B cell (primary cell): ENCODE results near the gene CEP112. TPM values are rescaled to one million over a fixed set of nuclear protein-coding genes. Genes with fewer than 3 reads are reported as not detected.

Source experiments
- ATAC-seq: fragments of 200-7000 bp; cut with Tn5 transposase; one replicate; pipeline ENCODE4 v1.10.0; 2021; ENCODE audit warnings: low read depth, mild to moderate bottlenecking, moderate number of reproducible peaks, moderate library complexity
- CTCF ChIA-PET: fragments of 350-600 bp; sonication (Branson Sonifier 250); formaldehyde crosslinking; loops from one replicate; lab custom pipeline; 2021; ENCODE audit warnings: antibody characterized with exemption, inconsistent platforms; lab: Charles Lee
- POLR2A ChIA-PET: fragments of 350-600 bp; sonication (Branson Sonifier 250); formaldehyde crosslinking; loops from one replicate; lab custom pipeline; 2021; ENCODE audit warnings: antibody characterized with exemption; lab: Charles Lee
- DNase-seq: peaks from one replicate; pipeline ENCODE4 v3.0.0; 2013
- H2AFZ ChIP-seq: 2 replicates; pipeline ENCODE4 v1.6.1; 2012; ENCODE audit warnings: mild to moderate bottlenecking, low read depth, low read length; ENCODE audit not compliant: insufficient read depth, poor library complexity, severe bottlenecking
- H3K27ac ChIP-seq, 2 donors: 1 replicate in 1 of 2; 2 replicates in 1 of 2; pipeline ENCODE4 v1.5.1; 2012 to 2013; ENCODE audit warnings: low read length in 2 of 2, mild to moderate bottlenecking in 2 of 2, moderate library complexity in 1 of 2
- H3K27me3 ChIP-seq, 4 experiments: fragments of 200-600 bp in 1 of 4; sonication (generic) in 1 of 4; replicated peaks in 1 of 4; 1 replicate in 2 of 4; 2 replicates in 2 of 4; pipeline versions ENCODE4 v1.6.1 to v1.7.0; 2013 to 2016; ENCODE audit warnings: low read length in 3 of 4, mild to moderate bottlenecking in 2 of 4, mixed read lengths in 1 of 4, moderate library complexity in 1 of 4; ENCODE audit not compliant: insufficient read depth in 4 of 4, control insufficient read depth in 3 of 4; ENCODE audit errors: control extremely low read depth in 1 of 4
- H3K36me3 ChIP-seq, 2 experiments: replicated peaks in 1 of 2; 1 replicate in 1 of 2; 2 replicates in 1 of 2; pipeline versions ENCODE4 v1.6.1 to v1.7.1; 2013; ENCODE audit warnings: low read length in 1 of 2; ENCODE audit not compliant: insufficient read depth in 2 of 2, control insufficient read depth in 1 of 2; ENCODE audit errors: control extremely low read depth in 1 of 2, extremely low read depth in 1 of 2
- H3K4me1 ChIP-seq, 2 donors: fragments of 200-600 bp in 1 of 2; sonication (generic) in 1 of 2; 1 replicate in 1 of 2; 2 replicates in 1 of 2; pipeline versions ENCODE4 v1.5.1 to v1.6.1; 2013 to 2017; ENCODE audit warnings: low read length in 2 of 2; ENCODE audit not compliant: control insufficient read depth in 2 of 2, insufficient read depth in 2 of 2
- H3K4me2 ChIP-seq: replicated peaks from 2 replicates; pipeline ENCODE3; 2012; ENCODE audit warnings: mild to moderate bottlenecking, low read depth, low read length; ENCODE audit not compliant: poor library complexity, severe bottlenecking
- H3K4me3 ChIP-seq, 5 experiments: fragments of 200-600 bp in 1 of 5; sonication (generic) in 1 of 5; 1 replicate in 3 of 5; 2 replicates in 2 of 5; pipeline versions ENCODE4 v1.5.1 to v1.7.0; 2011 to 2016; ENCODE audit warnings: low read length in 4 of 5, mild to moderate bottlenecking in 4 of 5, low read depth in 2 of 5, control low read depth in 1 of 5, moderate library complexity in 1 of 5; ENCODE audit not compliant: insufficient read depth in 1 of 5; ENCODE audit errors: control extremely low read depth in 1 of 5, extremely low read depth in 1 of 5
- H3K79me2 ChIP-seq: fragments of 200-600 bp; sonication (generic); one replicate; pipeline ENCODE4 v1.6.0; 2016; ENCODE audit warnings: low read length; ENCODE audit not compliant: control insufficient read depth, insufficient read depth
- H3K9ac ChIP-seq: fragments of 200-600 bp; sonication (generic); 2 replicates; pipeline ENCODE4 v1.6.1; 2017; ENCODE audit warnings: mild to moderate bottlenecking, low read length, moderate library complexity
- H3K9me3 ChIP-seq, 3 donors: one replicate each; pipeline versions ENCODE4 v1.6.1 to v1.7.1; 2013; ENCODE audit warnings: low read length in 2 of 3; ENCODE audit not compliant: control insufficient read depth in 2 of 3, insufficient read depth in 1 of 3; ENCODE audit errors: control extremely low read depth in 1 of 3
- H4K20me1 ChIP-seq: 2 replicates; pipeline ENCODE4 v1.6.0; 2012; ENCODE audit warnings: mild to moderate bottlenecking, low read length; ENCODE audit not compliant: insufficient read depth, control insufficient read depth, poor library complexity, severe bottlenecking
- H3K27ac Mint-ChIP-seq: one replicate; pipeline ENCODE4 v1.8.0; 2021; ENCODE audit warnings: mixed read lengths
- H3K27me3 Mint-ChIP-seq: one replicate; pipeline ENCODE4 v1.8.0; 2021; ENCODE audit warnings: mixed read lengths
- H3K4me1 Mint-ChIP-seq: one replicate; pipeline ENCODE4 v1.8.0; 2021; ENCODE audit warnings: mixed read lengths
- H3K4me3 Mint-ChIP-seq: one replicate; pipeline ENCODE4 v1.8.0; 2021; ENCODE audit warnings: mixed read lengths
- H3K9me3 Mint-ChIP-seq: one replicate; pipeline ENCODE4 v1.8.0; 2022; ENCODE audit warnings: mixed read lengths; ENCODE audit not compliant: insufficient read depth
- CTCF ChIP-seq: fragments of 200-600 bp; IDR thresholded peaks from one replicate; pipeline ENCODE4 v1.8.0; 2022; ENCODE audit warnings: antibody characterized with exemption, mild to moderate bottlenecking
- EZH2 ChIP-seq: IDR thresholded peaks from 2 replicates; pipeline ENCODE4 v1.6.1; 2012; ENCODE audit warnings: borderline replicate concordance, low read depth, mild to moderate bottlenecking, moderate library complexity, low read length; ENCODE audit not compliant: insufficient read depth, poor library complexity, severe bottlenecking
- WGBS: methylation state at CpG from one replicate; pipeline ENCODE4 v1.1.5; 2013; ENCODE audit warnings: missing lambda C conversion rate; ENCODE audit not compliant: insufficient coverage; 5-methylcytosine and 5-hydroxymethylcytosine counted together
- intact Hi-C: fragments of 100-400 bp; cut with micrococcal nuclease; formaldehyde crosslinking; loops from one replicate; pipeline ENCODE4 v1.10.0; 2022
- polyA plus RNA-seq: library from polyadenylated mRNA; depleted of rRNA; stranded (reverse); fragments of >200 nt; gene quantifications from 2 replicates; pipeline ENCODE4 v1.2.3, GENCODE V29; 2012
- total RNA-seq, 2 donors: library from RNA; stranded (reverse); fragments of 120-200 nt in 1 of 2; gene quantifications; 1 replicate in 1 of 2; 2 replicates in 1 of 2; pipeline versions ENCODE4 v1.2.3 to v1.2.4, GENCODE V29; 2013 to 2022

CEP112 gene
- total and polyA plus RNA-seq, 2 donors (not counting 1 experiment from before 2014, with no cell fraction given), result 0.57 to 4.6 TPM

GRCh38 chr17:65885541-65886312 is 306.2 kb downstream of the CEP112 start:
- no peak overlapping the region for H3K27ac Mint-ChIP-seq
- ChIA-PET CTCF (no interaction called here), POLR2A (no interaction called here)

DNA sequence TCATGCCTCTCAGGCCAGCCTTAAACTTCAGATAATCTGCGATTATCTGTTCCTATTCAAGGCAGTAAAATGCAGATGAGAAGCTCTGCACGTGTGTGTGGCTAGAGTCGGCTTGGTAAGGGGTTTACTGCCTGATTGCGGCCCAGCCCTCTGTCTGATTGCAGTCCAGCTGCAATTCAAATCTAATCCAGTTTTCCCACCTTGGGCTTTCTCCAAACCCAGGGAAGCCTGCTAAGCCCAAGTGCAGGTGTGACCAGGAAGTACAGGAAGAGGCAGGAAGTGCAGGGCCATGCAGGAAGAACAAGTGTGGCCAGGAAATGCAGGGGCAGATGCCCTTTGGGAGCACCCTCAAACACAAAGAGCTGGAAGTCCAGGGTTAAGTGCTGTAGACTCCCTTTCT is 314.9 kb downstream of the CEP112 start:
- Mint-ChIP-seq H3K4me1 (no peaks in the 10 kb centered on the region), H3K27me3 (peaks cover 9% of the 10 kb centered on the region), H3K4me3 (no peak overlapping the region), H3K9me3 (peaks cover 3% of the 10 kb centered on the region), H3K27ac (no peak overlapping the region)
- no peaks in the 10 kb centered on the region for H3K4me1 ChIP-seq
- H3K79me2 ChIP-seq, result no peaks in the 10 kb centered on the region
- no peak for TF ChIP-seq CTCF
- no peak for TF ChIP-seq EZH2
- CTCF ChIA-PET, result no interaction called here
- no peak overlapping the region for H3K4me2 ChIP-seq
- peaks cover 2 to 3% (median 2%) of the 10 kb centered on the region in 3 donors for H3K9me3 ChIP-seq
- H3K9ac ChIP-seq, result no peak overlapping the region
- no peak overlapping the region for H3K4me3 ChIP-seq
- DNase-seq (no peak), ATAC-seq (no peak)
- no peaks in the 10 kb centered on the region for H3K36me3 ChIP-seq
- POLR2A ChIA-PET, result no interaction called here
- H4K20me1 ChIP-seq, result no peaks in the 10 kb centered on the region
- H3K27me3 ChIP-seq, result no peaks in the 10 kb centered on the region
- H3K27ac ChIP-seq, result no peak overlapping the region
- 90% methylated on average over 4 of the region's 4 CpGs for WGBS
- intact Hi-C loops, result no loop called here
- no peak overlapping the region for H2AFZ ChIP-seq

More at GRCh38 chr17:65885541-65886312, 306.2 kb downstream of the CEP112 start:
- H3K9ac ChIP-seq, result no peak overlapping the region
- H3K4me1 ChIP-seq, result no peaks in the 10 kb centered on the region
- WGBS, result 83% methylated on average over 1 of the region's 6 CpGs
- H3K79me2 ChIP-seq, result no peaks in the 10 kb centered on the region
- no peak for ATAC-seq
- H3K4me3 ChIP-seq, result no peak overlapping the region
- no peak overlapping the region for H3K4me2 ChIP-seq
- Mint-ChIP-seq H3K9me3 (no peaks in the 10 kb centered on the region), H3K4me1 (no peaks in the 10 kb centered on the region), H3K27me3 (no peaks in the 10 kb centered on the region), H3K4me3 (no peak overlapping the region)
- H4K20me1 ChIP-seq, result no peaks in the 10 kb centered on the region
- TF ChIP-seq CTCF, result no peak
- no peak for DNase-seq
- H2AFZ ChIP-seq, result no peak overlapping the region
- H3K36me3 ChIP-seq, result no peaks in the 10 kb centered on the region
- H3K9me3 ChIP-seq, result no peaks in the 10 kb centered on the region
- H3K27me3 ChIP-seq, result no peaks in the 10 kb centered on the region
- H3K27ac ChIP-seq, result no peak overlapping the region
- intact Hi-C loops, result no loop called here
